ENCODE measurements around the gene ASAP3.

Gene ASAP3

DNA sequence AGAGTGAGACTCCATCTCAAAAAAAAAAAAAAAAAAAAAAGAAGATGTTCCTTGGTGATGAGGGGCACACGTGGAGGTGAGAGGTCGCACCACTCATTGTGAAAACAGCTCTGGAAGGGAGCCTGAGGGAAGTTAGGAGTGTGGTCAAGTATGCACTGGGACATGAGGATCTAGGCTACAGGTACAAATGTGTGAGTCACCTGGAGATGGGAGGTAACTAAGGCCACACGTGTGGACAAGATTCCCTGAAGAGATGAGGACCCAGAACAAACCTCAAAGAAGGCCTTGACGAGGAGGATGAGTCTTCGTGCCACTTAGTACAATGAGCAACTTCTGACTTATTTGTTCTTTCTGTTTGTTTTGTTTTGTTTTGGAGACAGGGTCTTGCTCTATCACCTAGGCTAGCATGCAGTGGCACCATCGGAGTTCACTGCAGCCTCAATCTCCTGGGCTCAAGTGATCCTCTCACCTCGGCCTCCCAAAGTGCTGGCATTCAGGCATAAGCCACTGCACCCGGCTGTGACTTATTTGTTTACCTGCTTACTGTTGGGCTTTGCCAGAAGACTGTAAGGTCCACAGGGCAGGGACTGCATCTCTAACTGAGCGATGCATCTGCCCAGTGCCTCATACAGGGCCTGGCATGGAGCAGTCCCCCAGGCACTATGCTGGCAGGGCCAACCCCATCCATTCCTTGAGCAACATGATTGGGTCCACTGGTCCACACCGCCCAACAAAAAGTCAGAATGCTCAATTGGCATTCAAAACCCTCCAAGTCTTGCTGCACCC, 6.4 kb downstream of the ASAP3 start:
- no peak for DNase-seq (ENCODE audit: low read depth)

DNA sequence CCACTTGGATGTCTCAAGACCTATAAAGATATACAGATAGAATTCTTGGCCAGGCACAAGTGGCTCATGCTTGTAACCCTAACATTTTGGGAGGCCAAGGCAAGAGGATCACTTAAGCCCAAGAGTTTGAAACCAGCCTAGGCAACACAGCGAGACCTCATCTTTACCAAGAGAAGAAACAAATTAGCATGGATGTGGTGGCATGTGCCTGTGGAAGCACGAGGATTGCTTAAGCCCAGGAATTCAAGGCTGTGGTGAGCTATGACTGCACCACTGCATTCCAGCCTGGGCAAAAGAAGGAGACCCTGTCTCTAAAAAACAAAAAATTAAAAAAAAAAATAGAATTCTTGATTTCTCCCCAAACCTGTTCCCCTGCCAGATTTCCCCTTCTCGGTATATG, 8.3 kb downstream of the ASAP3 start:
- no peak for DNase-seq (ENCODE audit: low read depth)

DNA sequence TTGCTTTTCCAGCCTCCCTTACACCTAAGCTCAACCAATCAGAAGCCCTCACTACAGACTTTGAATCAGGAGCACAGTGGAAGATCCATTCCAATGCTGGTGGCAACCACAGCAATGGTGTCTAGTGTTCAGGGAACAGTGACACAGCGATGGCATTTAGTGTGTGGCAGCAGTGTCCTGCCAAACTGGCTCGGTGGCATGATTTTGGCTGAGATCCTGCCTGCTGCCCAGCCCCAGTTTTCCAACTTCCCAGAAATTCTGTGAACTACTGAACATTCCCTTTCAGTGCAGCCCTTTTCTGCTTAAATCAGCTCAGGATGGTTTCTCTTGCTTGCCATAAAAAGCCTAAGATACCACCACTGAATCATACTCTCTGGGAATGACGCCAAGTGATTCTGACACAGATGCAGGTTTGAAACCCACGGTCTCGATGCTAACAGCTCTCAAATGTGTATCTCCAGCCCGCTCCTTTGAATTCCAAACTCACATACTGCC, 8.8 kb downstream of the ASAP3 start:
- no peak for DNase-seq (ENCODE audit: low read depth)

DNA sequence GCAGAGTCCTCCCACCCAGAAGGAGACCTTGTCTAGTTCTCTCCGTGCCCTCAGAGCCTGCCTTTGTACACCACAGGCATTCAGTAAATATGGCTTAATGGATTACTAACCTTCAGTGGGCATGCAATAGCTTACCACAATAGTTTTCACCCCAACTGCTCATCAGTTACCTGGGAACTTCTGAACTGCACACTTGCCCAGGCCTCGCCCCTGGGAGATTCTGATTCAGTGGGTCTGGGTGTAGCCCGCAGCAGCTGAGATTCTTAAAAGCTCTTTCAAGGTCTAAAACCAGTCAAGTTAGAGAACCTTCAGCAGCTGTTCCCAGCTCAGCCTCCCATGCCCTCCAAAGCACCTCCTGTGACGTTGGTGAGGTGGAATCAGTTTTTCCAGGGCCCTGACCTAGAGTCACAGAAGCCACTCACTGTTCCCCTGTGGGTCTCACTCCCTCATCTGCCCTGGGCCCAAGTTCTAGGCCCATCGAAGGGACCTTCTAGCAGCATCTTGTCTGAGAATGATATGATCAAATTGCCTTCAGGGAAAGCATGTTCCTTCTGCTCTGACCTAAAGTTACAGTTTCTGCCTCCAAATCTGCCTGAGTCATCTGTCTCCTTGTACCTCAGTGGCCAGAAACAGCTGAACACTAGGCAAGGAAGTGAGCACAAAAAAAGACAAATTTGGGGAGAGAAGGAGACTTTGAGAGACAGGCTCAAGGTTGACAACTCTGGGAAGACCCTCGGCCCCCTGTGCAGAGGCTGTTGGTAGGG, 10.8 kb downstream of the ASAP3 start:
- DNase-seq (ENCODE audit: low read depth), result no peak

DNA sequence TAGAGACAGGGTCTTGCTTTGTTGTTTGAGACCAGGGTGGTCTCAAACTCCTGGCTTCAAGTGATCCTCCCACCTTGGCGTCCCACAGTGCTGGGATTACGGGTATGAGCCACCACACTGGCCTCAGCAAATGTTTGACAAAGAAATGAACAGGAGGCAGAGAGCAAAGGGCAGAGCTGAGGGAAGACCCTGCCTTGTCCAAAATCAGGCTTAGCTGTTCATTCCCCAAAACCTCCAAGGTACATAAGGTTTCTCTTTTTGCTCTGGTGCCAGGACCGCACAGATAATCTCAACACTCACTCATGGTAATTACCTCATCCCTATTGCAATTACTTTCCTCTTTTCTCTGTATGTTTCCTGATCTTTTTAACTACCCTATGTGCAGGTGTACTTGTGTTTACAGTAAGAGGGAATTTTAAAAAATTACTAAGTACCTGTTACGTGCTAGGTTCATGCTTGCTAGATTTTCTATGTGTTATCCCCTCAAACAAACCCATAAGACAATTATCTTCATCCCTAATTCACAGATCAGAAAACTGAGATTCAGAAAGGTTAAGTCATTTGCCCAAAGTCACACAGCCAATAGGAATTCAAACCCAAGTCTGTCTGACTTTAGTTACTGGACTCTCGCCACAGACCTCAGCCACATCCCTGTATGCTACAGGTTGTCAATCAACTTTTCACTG, 11.5 kb downstream of the ASAP3 start:
- DNase-seq (ENCODE audit: low read depth), result no peak

DNA sequence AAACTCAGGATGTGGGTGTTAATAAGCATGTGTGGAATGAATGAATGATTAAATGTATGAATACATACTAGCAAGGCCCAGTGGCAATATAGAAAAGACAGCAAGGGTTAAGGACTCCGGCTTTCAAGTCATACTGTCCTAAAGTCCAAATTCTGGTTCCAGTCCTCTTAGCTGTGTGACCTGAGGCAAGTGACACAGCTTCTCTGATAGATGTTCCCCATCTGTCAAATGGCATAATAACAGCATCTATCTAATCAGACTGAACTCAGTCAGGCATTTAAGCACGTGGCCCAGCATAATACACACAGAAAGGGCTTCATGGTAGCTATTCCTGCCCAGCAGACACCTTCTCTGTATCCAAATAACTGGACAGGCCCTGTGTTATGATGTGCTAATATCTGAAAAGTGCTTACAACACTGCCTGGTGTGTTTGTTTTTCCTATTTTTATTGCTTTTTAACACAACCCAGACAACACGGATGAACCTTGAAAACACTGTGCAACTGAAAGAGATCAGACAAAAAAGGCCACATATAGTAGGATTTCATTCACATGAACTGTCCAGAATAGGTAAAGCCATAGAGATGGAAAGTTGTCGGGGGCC, 12.4 kb downstream of the ASAP3 start:
- no peak for DNase-seq (ENCODE audit: low read depth)

DNA sequence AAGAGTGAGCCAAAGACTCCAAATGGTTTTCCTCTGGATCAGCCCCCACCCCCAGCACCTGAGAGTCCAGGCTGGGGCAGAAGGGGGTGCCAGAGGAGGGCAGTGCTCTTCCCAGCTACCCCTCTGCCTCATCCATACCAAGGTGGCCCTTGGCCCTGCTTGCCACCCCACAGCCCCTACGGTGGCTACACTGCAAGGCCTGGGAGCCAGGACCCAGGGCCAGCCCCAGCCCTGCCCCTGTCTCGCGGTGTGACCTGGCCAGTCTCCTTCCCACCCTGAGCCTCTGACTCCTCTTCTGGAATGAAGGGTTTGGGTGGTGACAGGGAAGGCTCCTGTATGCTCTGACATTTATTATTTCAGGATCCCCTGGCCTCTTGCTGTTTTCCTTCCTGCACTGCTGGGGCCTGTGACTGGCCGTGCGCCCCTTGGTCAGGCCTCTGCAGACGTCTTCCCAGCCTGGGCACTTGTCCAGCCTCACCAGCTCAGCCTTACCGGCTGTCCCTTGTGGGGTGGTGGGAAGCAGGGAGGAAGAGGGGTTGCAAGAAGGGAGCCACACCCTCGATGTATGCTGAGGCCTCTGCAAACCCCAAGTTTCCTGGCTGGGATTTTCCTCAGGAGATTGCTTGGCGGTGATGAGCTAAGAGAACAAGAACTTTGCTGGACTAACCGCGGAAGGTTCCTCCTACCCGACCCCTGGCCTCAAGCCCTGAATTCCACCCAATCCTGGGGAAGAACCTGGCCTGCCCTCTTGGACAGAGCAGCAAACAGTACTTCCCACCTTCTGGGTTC, 13.5 kb downstream of the ASAP3 start:
- no peak for DNase-seq (ENCODE audit: low read depth)

DNA sequence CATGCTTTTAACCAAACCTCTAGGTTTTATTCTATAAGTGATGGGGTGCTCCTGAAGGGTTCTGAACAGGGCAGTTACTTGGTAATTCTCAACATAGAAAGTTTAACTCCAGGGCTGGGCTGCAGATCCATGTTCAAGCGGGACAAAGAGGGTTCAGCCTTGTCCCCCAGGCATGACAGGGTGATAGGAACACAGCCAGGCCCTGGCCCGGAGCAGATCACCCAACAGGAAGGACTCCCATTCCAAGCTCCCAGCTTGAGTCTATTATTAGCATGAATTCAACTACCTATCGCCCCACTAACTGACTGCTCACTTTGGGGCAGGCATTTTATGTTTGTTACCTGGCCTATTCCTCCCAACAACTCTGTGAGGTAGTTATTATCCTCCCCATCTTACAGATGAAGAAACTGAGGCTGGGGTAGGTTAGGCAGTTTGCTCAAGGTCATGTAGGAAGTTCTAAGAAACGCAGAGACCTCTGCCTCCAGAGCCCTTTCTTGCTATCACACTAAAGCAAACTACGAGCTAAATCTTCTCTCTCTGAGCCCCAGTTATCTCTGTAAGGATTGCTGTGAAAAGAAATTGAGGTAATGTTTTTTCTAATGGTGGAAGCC, 14.5 kb downstream of the ASAP3 start:
- DNase-seq (ENCODE audit: low read depth), result no peak

DNA sequence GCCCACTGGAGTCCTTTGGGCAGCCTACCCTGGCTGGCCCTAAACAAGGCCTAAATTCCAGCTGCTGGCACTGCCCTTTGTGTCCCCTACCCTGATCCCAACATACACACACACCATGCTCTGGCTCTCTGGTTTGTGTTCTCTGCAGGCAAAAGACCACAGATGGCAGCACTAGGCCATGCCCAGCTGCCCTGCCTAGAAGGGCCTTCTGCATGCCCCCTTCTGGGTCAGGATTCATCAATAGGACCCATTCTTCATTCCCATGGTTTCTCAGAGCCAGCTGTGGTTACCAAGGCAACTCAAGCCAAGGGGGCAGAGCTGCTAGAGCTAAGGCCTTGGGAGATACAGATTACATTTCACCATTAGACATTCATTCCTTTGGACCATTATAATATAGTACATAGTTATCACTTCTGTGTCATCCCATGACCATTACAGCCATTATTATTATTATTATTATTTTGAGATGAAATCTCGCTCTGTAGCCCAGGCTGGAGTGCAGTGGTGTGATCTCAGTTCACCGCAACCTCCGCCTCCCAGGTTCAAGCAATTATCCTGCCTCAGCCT, 17.5 kb downstream of the ASAP3 start:
- DNase-seq (ENCODE audit: low read depth), result no peak

DNA sequence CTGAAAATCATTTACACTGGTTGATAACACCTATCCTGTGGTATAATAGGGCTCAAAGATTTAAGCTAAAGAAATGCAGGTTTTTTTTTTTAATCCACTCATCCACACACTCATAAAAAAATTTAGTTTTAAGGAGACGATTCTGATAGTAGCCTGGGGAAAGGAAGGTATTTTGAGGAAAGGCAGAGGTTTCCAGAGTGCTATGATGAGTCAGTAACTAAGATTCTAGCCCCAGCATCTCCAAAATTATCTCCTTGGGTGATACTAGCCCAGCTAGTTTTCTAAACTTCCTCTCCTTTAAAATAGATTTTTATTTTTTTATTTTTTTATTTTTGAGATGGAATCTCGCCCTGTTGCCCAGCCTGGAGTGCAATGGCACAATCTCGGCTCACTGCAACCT, 20.7 kb downstream of the ASAP3 start:
- DNase-seq (ENCODE audit: low read depth), result no peak

DNA sequence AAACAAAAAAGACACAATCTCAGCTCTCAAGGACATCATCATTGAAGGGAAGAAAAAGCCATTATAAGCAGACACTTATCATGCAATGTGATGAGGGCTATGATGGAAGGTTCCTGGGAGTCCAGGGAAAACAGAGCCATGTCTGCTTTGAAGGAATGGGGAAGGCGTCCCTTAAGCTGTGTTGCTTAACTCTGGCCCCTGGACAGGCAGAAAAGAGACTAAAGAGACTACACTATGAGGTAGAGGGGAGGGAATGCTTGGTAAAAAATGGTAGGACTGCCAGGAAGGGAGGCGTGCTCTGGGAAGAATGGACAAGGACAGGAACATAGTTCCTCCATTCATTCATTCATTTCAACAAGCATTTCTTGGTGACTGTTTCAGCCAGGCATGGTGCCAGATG, 21.2 kb downstream of the ASAP3 start:
- DNase-seq (ENCODE audit: low read depth), result no peak

DNA sequence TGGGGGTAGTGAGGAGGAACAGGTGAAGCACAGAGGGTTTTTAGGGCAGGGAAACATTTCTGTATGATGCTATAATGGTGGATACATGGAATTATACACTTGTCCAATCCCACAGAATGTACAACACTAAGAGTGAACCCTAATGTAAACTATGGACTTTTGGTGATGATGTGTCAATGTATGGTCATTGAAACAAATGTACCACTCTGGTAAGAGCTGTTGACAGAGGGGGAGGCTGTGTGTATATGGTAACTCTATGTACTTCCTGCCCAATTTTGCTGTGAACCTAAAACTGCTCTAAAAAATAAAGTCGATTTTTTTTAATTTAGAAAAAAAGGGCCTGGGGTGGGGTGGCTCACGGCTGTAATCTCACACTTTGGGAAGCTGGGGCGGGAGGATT, 22.9 kb downstream of the ASAP3 start:
- no peak for DNase-seq (ENCODE audit: low read depth)

DNA sequence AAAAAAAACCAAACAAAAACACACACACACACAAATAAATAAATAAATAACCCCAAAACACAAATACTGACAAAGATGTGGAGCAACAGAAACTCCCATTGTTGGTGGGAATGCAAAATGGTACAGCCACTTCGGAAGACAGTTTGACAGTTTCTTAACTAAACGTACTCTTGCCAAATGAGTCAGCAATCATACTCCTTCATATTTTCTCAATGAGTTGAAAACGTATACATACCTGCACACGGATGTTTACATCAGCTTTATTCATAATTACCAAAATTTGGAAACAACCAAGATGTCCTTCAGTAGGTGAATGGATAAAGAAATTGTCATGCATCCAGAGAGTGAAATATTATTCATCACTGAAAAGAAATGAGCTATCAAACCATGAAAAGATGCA, 23.5 kb downstream of the ASAP3 start:
- no peak for DNase-seq (ENCODE audit: low read depth)

DNA sequence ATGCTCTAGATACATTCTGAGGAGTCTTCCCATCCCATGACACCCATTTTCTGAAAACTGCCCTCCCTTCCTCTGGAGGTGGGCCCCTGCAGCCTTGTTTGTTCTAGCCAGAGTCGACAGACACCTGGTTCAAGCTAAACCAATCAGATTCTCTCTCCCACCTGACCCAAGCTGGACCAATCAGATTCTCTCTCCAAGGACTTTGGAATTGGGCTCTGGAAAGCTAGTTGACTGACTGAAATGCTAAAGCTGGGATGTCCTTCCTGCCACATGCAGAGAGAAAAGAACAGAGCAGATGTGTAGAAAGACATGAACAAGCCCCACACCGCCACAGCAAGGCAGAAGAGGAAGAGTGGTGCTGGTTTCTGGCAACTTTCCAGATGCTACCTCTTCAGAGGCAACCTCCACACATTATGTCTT, 24.6 kb downstream of the ASAP3 start:
- no peak for DNase-seq (ENCODE audit: low read depth)

DNA sequence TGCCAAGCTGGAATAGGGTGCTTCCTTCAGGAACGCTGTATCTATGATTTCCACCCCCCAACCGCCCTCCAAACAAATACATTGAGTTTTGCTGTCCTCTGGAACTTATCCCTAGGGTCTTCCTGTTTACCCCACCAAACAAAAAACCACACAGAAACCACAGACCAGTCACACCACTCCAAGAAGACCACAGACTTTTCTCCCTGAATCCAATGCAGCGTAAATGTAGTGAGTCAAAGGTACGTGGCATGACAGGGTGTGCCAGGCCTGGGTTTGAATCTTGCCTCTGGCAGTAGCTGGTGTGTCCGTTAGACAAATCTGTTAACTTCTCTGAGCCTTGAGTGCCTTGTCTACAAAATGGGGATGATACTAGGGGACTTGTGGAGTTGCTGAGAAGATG, 27.8 kb downstream of the ASAP3 start:
- DNase-seq (ENCODE audit: low read depth), result no peak

DNA sequence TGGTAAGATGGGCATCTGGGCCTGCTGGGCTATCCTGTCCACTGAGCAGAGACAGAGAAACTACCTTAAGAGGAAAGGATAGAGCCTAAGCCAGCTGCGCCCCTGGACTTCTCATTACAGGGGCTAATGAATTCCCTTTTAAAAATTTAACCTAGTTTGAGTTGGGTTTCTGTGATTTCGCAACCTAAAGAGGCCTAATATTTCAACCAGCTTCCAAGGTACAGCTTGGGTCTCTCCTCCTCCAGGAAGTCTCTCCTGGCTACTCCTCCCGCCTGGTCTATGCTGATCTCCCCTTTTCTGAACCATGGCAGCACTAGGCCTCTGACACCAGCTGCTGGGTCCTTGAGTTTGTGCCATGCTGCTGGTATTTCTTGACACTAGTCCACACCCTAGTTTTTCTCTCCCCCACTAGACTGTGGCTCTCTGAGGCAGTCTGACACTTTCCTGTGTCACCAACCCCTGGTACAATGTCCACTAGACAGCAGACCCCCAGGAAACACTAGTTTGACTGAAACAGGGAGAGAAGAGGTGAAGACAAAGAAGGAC, 30.5 kb downstream of the ASAP3 start:
- no peak for DNase-seq (ENCODE audit: low read depth)

DNA sequence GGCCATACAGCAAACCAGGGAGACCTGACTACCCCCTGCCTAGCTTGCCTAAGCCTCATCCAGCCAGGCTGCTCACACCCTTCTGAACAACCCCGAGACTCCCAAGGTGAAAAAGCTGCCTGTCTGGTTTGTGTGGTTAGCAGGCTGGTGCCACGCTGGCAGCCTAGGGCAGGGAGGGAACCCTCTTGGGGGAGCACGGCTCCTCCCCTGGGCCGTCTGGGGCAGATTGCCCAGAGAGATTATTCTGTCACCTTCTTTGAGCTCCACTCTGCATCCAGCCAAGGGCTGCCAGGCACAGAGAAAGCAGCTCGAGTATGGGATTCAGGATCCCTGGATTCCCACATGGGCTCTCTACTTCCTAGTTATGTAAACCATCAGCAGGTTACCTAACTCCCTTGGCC, 32.0 kb downstream of the ASAP3 start:
- no peak for DNase-seq (ENCODE audit: low read depth)

DNA sequence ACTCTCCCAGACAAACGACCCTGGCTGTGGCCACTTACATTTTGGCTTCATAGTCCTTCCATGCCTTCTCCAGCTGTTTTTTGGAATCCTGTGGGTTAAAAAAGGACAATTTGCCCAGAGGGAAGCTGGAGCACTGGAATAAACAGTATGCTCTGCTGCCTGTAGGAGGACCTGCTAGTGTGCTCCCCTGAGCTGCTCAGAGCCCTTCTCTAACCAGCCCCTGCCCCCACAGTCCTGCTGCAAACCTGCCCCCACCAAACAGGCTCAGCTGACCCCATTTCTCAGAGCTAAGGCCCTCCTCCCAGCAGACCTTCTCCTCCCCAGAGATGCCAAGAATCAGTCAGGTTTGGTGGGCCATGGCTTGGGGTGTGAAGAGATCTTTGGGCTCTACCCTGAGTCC, 32.5 kb downstream of the ASAP3 start:
- no peak for DNase-seq (ENCODE audit: low read depth)

DNA sequence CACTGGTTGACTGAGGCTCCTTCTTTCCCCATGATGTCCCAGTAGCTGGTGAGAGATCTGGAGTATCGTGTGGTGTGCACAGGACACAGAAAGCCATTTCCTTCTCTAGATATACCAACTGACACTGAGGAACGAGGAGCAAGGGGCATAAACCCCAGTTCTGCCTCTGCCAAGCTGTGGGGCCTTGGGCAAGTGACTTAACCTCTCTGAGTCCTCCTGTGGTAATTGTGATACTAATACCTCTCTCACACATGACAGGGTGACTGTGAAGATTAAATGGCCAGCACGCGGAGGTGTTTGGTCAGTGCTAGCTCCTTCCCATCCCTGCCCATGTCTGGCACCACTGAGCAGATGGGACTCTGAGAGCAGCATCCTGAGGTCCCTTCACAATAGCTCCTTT, 33.1 kb downstream of the ASAP3 start:
- DNase-seq (ENCODE audit: low read depth), result no peak

DNA sequence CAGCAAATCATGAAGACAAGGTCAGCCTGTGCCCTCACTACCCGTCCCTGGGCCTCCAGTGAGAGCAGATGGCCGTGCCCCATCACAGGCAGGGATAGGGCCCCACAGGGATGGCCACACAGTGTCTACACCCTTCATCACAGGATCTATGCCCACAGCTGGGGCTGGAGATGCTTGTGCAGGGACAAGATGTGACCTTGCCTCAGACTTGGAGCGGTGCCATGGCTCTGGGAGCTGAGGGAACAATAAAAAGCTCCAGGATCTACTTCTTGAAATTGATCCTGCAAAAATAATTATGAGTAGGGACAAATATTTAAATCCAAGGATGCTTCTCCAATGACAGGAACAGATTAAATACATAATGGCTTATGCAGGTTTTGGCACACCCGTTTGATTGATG, 34.0 kb downstream of the ASAP3 start:
- DNase-seq (ENCODE audit: low read depth), result no peak

DNA sequence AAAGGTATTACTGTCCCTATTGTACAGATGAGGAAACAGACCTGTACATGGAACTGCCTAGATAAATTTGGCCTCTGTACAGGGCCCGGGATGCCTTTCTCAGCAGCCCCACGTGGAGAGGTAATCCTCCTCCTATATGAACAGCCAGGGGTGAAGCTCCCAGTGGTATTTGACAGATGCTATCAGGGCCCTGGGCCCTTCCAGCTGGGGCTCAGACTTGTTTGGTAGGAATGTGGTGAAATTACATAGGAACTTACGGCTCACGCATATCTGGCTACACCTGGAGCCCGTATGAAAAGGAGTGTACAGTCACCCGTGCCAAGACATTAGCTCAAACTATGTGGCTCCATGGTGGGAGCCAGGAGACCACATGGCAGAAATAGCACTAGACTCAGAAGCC, 34.7 kb downstream of the ASAP3 start:
- no peak for DNase-seq (ENCODE audit: low read depth)

Data from stimulated activated CD8-positive, alpha-beta memory T cell treated with anti-CD3 and anti-CD28 coated beads, Interleukin-15, amount 100 ng/mL, for 24 hours (primary cell).